Measurements from ENCODE around the gene DCLK1.

The DCLK1 gene

GRCh38 chr13:35787937-35788336 is 343.2 kb downstream of the DCLK1 start:
- Histone ChIP-seq H3K4me3 (replicated peaks; ENCODE audit: insufficient read depth, low read length) (no peak overlapping the region), H3K27ac (replicated peaks) (no peak overlapping the region), H3K27me3 (ENCODE audit: insufficient read depth, poor library complexity, severe bottlenecking) (peaks cover 3% of the 10 kb centered on the region)
- no peak for DNase-seq (ENCODE audit: low read depth in 1 of 2, low spot score in 1 of 2)
- TF ChIP-seq REST (IDR thresholded peaks at IDR 0.05; ENCODE audit: insufficient replicate concordance, low read depth) (no peak), CTCF (IDR thresholded peaks at IDR 0.05; ENCODE audit: insufficient read depth, low read length) (no peak)

GRCh38 chr13:35785576-35786303 is 345.4 kb downstream of the DCLK1 start:
- DNase-seq (ENCODE audit: low read depth in 1 of 2, low spot score in 1 of 2), result no peak

More at GRCh38 chr13:35785576-35786303, 345.4 kb downstream of the DCLK1 start:
- Histone ChIP-seq H3K4me3 (replicated peaks; ENCODE audit: insufficient read depth, low read length) (no peak overlapping the region), H3K27me3 (ENCODE audit: insufficient read depth, poor library complexity, severe bottlenecking) (no peaks in the 10 kb centered on the region), H3K27ac (replicated peaks) (no peak overlapping the region)
- TF ChIP-seq SPI1 (IDR thresholded peaks at IDR 0.05; ENCODE audit: borderline replicate concordance, low read depth) (no peak), REST (IDR thresholded peaks at IDR 0.05; ENCODE audit: insufficient replicate concordance, low read depth) (no peak), GABPA (IDR thresholded peaks at IDR 0.05; ENCODE audit: low read depth) (no peak), CTCF (IDR thresholded peaks at IDR 0.05; ENCODE audit: insufficient read depth, low read length) (no peak), POLR2AphosphoS5 (IDR thresholded peaks at IDR 0.05; ENCODE audit: low read depth) (no peak)
